ENCODE data around the gene INVS.
"Not testable (repeated sequence)": the region's sequence is repeated elsewhere in the genome, so short reads cannot be mapped to it uniquely, and the experiment has no call there.

INVS gene

GRCh38 chr9:100306283-100306682, 207.2 kb downstream of the INVS start:
- Histone ChIP-seq H3K9ac (ENCODE audit: low read length) (no peak overlapping the region), H3K27me3 (ENCODE audit: control insufficient read depth, insufficient read depth, low read length) (no peaks in the 10 kb centered on the region), H3K4me3 (ENCODE audit: low read length) (no peak overlapping the region), H3K4me1 (ENCODE audit: control insufficient read depth, low read depth, low read length) (no peaks in the 10 kb centered on the region), H3K27ac (ENCODE audit: low read length) (no peak overlapping the region), H3K9me3 (ENCODE audit: control insufficient read depth, low read depth, low read length) (no peaks in the 10 kb centered on the region), H3K36me3 (ENCODE audit: control insufficient read depth, low read depth, low read length) (peaks cover 72% of the 10 kb centered on the region)

- no peaks in the 10 kb centered on the region for H3K4me1 ChIP-seq (ENCODE audit: control insufficient read depth, low read depth, low read length)
- H3K27ac ChIP-seq (ENCODE audit: low read length): no peak overlapping the region
- no peak overlapping the region for H3K9ac ChIP-seq (ENCODE audit: low read length)
- peaks cover 64% of the 10 kb centered on the region for H3K36me3 ChIP-seq (ENCODE audit: control insufficient read depth, low read depth, low read length)
- no peaks in the 10 kb centered on the region for H3K27me3 ChIP-seq (ENCODE audit: control insufficient read depth, insufficient read depth, low read length)
- no peak overlapping the region for H3K4me3 ChIP-seq (ENCODE audit: low read length)
- H3K9me3 ChIP-seq (ENCODE audit: control insufficient read depth, low read depth, low read length): no peaks in the 10 kb centered on the region
These were observed 208.0 kb downstream of the INVS start for GRCh38 chr9:100307080-100307479.

- Histone ChIP-seq H3K4me1 (ENCODE audit: control insufficient read depth, low read depth, low read length) (no peaks in the 10 kb centered on the region), H3K9ac (ENCODE audit: low read length) (no peak overlapping the region), H3K27ac (ENCODE audit: low read length) (no peak overlapping the region), H3K4me3 (ENCODE audit: low read length) (no peak overlapping the region), H3K27me3 (ENCODE audit: control insufficient read depth, insufficient read depth, low read length) (no peaks in the 10 kb centered on the region), H3K9me3 (ENCODE audit: control insufficient read depth, low read depth, low read length) (no peaks in the 10 kb centered on the region), H3K36me3 (ENCODE audit: control insufficient read depth, low read depth, low read length) (peaks cover 49% of the 10 kb centered on the region)
These were observed 210.0 kb downstream of the INVS start for GRCh38 chr9:100308965-100309564.

GRCh38 chr9:100309992-100310391, 210.9 kb downstream of the INVS start:
- Histone ChIP-seq H3K4me3 (ENCODE audit: low read length) (no peak overlapping the region), H3K9ac (ENCODE audit: low read length) (no peak overlapping the region), H3K27ac (ENCODE audit: low read length) (no peak overlapping the region), H3K27me3 (ENCODE audit: control insufficient read depth, insufficient read depth, low read length) (no peaks in the 10 kb centered on the region), H3K36me3 (ENCODE audit: control insufficient read depth, low read depth, low read length) (peaks cover 51% of the 10 kb centered on the region), H3K4me1 (ENCODE audit: control insufficient read depth, low read depth, low read length) (no peaks in the 10 kb centered on the region), H3K9me3 (ENCODE audit: control insufficient read depth, low read depth, low read length) (no peaks in the 10 kb centered on the region)

- Histone ChIP-seq H3K4me3 (ENCODE audit: low read length) (no peak overlapping the region), H3K4me1 (ENCODE audit: control insufficient read depth, low read depth, low read length) (no peaks in the 10 kb centered on the region), H3K9me3 (ENCODE audit: control insufficient read depth, low read depth, low read length) (no peaks in the 10 kb centered on the region), H3K27me3 (ENCODE audit: control insufficient read depth, insufficient read depth, low read length) (no peaks in the 10 kb centered on the region), H3K27ac (ENCODE audit: low read length) (no peak overlapping the region), H3K36me3 (ENCODE audit: control insufficient read depth, low read depth, low read length) (peaks cover 57% of the 10 kb centered on the region), H3K9ac (ENCODE audit: low read length) (no peak overlapping the region)
These were observed 216.5 kb downstream of the INVS start for GRCh38 chr9:100315561-100315960.

- no peaks in the 10 kb centered on the region for H3K27me3 ChIP-seq (ENCODE audit: control insufficient read depth, insufficient read depth, low read length)
- H3K4me1 ChIP-seq (ENCODE audit: control insufficient read depth, low read depth, low read length): no peaks in the 10 kb centered on the region
- H3K9me3 ChIP-seq (ENCODE audit: control insufficient read depth, low read depth, low read length): no peaks in the 10 kb centered on the region
- no peak overlapping the region for H3K27ac ChIP-seq (ENCODE audit: low read length)
- H3K4me3 ChIP-seq (ENCODE audit: low read length): no peak overlapping the region
- peaks cover 69% of the 10 kb centered on the region for H3K36me3 ChIP-seq (ENCODE audit: control insufficient read depth, low read depth, low read length)
- H3K9ac ChIP-seq (ENCODE audit: low read length): no peak overlapping the region
These were observed 218.7 kb downstream of the INVS start for GRCh38 chr9:100317706-100318105.

- Histone ChIP-seq H3K9ac (ENCODE audit: low read length) (no peak overlapping the region), H3K27ac (ENCODE audit: low read length) (no peak overlapping the region), H3K9me3 (ENCODE audit: control insufficient read depth, low read depth, low read length) (no peaks in the 10 kb centered on the region), H3K27me3 (ENCODE audit: control insufficient read depth, insufficient read depth, low read length) (no peaks in the 10 kb centered on the region), H3K36me3 (ENCODE audit: control insufficient read depth, low read depth, low read length) (peaks cover 68% of the 10 kb centered on the region), H3K4me3 (ENCODE audit: low read length) (no peak overlapping the region), H3K4me1 (ENCODE audit: control insufficient read depth, low read depth, low read length) (no peaks in the 10 kb centered on the region)
These were observed 224.0 kb downstream of the INVS start for GRCh38 chr9:100322954-100323536.

- H3K4me1 ChIP-seq (ENCODE audit: control insufficient read depth, low read depth, low read length): no peaks in the 10 kb centered on the region
- no peaks in the 10 kb centered on the region for H3K9me3 ChIP-seq (ENCODE audit: control insufficient read depth, low read depth, low read length)
- H3K4me3 ChIP-seq (ENCODE audit: low read length): no peak overlapping the region
- peaks cover 72% of the 10 kb centered on the region for H3K36me3 ChIP-seq (ENCODE audit: control insufficient read depth, low read depth, low read length)
- no peak overlapping the region for H3K27ac ChIP-seq (ENCODE audit: low read length)
- H3K9ac ChIP-seq (ENCODE audit: low read length): no peak overlapping the region
- H3K27me3 ChIP-seq (ENCODE audit: control insufficient read depth, insufficient read depth, low read length): no peaks in the 10 kb centered on the region
These were observed 225.7 kb downstream of the INVS start for GRCh38 chr9:100324594-100325200.

- not testable (repeated sequence) for H3K9me3 ChIP-seq (ENCODE audit: control insufficient read depth, low read depth, low read length); H3K4me1 ChIP-seq (ENCODE audit: control insufficient read depth, low read depth, low read length); H3K4me3 ChIP-seq (ENCODE audit: low read length); H3K27me3 ChIP-seq (ENCODE audit: control insufficient read depth, insufficient read depth, low read length); H3K9ac ChIP-seq (ENCODE audit: low read length); H3K27ac ChIP-seq (ENCODE audit: low read length)
- H3K36me3 ChIP-seq (ENCODE audit: control insufficient read depth, low read depth, low read length): peaks cover 44% of the 10 kb centered on the region
These were observed 239.7 kb downstream of the INVS start for GRCh38 chr9:100338736-100339135.

- Histone ChIP-seq H3K36me3 (ENCODE audit: control insufficient read depth, low read depth, low read length) (peaks cover 43% of the 10 kb centered on the region), H3K27me3 (ENCODE audit: control insufficient read depth, insufficient read depth, low read length) (no peaks in the 10 kb centered on the region), H3K4me1 (ENCODE audit: control insufficient read depth, low read depth, low read length) (peaks cover 8% of the 10 kb centered on the region), H3K27ac (ENCODE audit: low read length) (no peak overlapping the region), H3K4me3 (ENCODE audit: low read length) (no peak overlapping the region), H3K9me3 (ENCODE audit: control insufficient read depth, low read depth, low read length) (no peaks in the 10 kb centered on the region), H3K9ac (ENCODE audit: low read length) (no peak overlapping the region)
These were observed 241.2 kb downstream of the INVS start for GRCh38 chr9:100340224-100340623.

- H3K27ac ChIP-seq (ENCODE audit: low read length): no peak overlapping the region
- H3K36me3 ChIP-seq (ENCODE audit: control insufficient read depth, low read depth, low read length): peaks cover 54% of the 10 kb centered on the region
- no peaks in the 10 kb centered on the region for H3K9me3 ChIP-seq (ENCODE audit: control insufficient read depth, low read depth, low read length)
- no peaks in the 10 kb centered on the region for H3K27me3 ChIP-seq (ENCODE audit: control insufficient read depth, insufficient read depth, low read length)
- H3K4me3 ChIP-seq (ENCODE audit: low read length): no peak overlapping the region
- peaks cover 8% of the 10 kb centered on the region for H3K4me1 ChIP-seq (ENCODE audit: control insufficient read depth, low read depth, low read length)
- no peak overlapping the region for H3K9ac ChIP-seq (ENCODE audit: low read length)
These were observed 242.8 kb downstream of the INVS start for GRCh38 chr9:100341889-100342288.

- H3K27me3 ChIP-seq (ENCODE audit: control insufficient read depth, insufficient read depth, low read length): no peaks in the 10 kb centered on the region
- H3K9me3 ChIP-seq (ENCODE audit: control insufficient read depth, low read depth, low read length): no peaks in the 10 kb centered on the region
- peaks cover 27% of the 10 kb centered on the region for H3K4me1 ChIP-seq (ENCODE audit: control insufficient read depth, low read depth, low read length)
- H3K27ac ChIP-seq (ENCODE audit: low read length): no peak overlapping the region
- H3K4me3 ChIP-seq (ENCODE audit: low read length): no peak overlapping the region
- peaks cover 36% of the 10 kb centered on the region for H3K36me3 ChIP-seq (ENCODE audit: control insufficient read depth, low read depth, low read length)
- H3K9ac ChIP-seq (ENCODE audit: low read length): no peak overlapping the region
These were observed 247.8 kb downstream of the INVS start for GRCh38 chr9:100346836-100347235.

Measured in iPS-18a (cell line).